Esophagus muscularis mucosa (tissue), 4 donors: Measurements from ENCODE around the gene C11orf97. TPM values are rescaled to one million over a fixed set of nuclear protein-coding genes. Genes with fewer than 3 reads are reported as not detected.
A peak's percentile ranks its signal among the peaks of the same experiment; 100 is the strongest.

ENCODE experiments used
- DNase-seq: peaks from one replicate; pipeline ENCODE4 v3.0.0-alpha.2; 2017; ENCODE audit errors: extremely low spot score
- H3K27ac ChIP-seq, 4 donors: fragments of 200-600 bp; sonication (generic); replicated peaks in 1 of 4; 1 replicate in 3 of 4; 2 replicates in 1 of 4; pipeline ENCODE4 v1.5.1; 2016 to 2019; ENCODE audit warnings: mild to moderate bottlenecking in 1 of 4
- H3K27me3 ChIP-seq, 4 donors: fragments of 200-600 bp; sonication (generic); one replicate each; pipeline versions ENCODE4 v1.5.1 to v1.6.0; 2016 to 2019
- H3K36me3 ChIP-seq, 4 donors: fragments of 200-600 bp; sonication (generic); one replicate each; pipeline ENCODE4 v1.5.1; 2016 to 2019
- H3K4me1 ChIP-seq, 4 donors: fragments of 200-600 bp; sonication (generic); one replicate each; pipeline ENCODE4 v1.5.1; 2016 to 2019
- H3K4me3 ChIP-seq, 4 donors: fragments of 200-600 bp; sonication (generic); 1 replicate in 2 of 4; 2 replicates in 2 of 4; pipeline ENCODE4 v1.5.1; 2016 to 2019; ENCODE audit warnings: mild to moderate bottlenecking in 4 of 4, moderate library complexity in 1 of 4
- H3K9me3 ChIP-seq, 4 donors: fragments of 200-600 bp; sonication (generic); 1 replicate in 3 of 4; 2 replicates in 1 of 4; pipeline ENCODE4 v1.5.1; 2016 to 2019
- EP300 ChIP-seq: sonication (generic); formaldehyde crosslinking; IDR thresholded peaks from one replicate; pipeline ENCODE4 v1.6.1; 2017; ENCODE audit warnings: antibody characterized with exemption
- POLR2A ChIP-seq: fragments of 450-650 bp; IDR thresholded peaks from one replicate; pipeline ENCODE4 v1.6.1; 2017; ENCODE audit warnings: antibody characterized with exemption, moderate library complexity, mild to moderate bottlenecking, low read depth
- POLR2AphosphoS5 ChIP-seq, 2 donors: sonication (generic); formaldehyde crosslinking; IDR thresholded peaks; one replicate each; pipeline ENCODE4 v1.6.1; 2017; ENCODE audit warnings: antibody characterized with exemption in 2 of 2
- WGBS: methylation state at CpG from one replicate; pipeline ENCODE4 v1.1.5; 2018; 5-methylcytosine and 5-hydroxymethylcytosine counted together
- intact Hi-C: fragments of 100-400 bp; cut with DNase I; formaldehyde crosslinking; loops from one replicate; pipeline ENCODE4 v1.15.1; 2023
- total RNA-seq, 4 donors: library from RNA; depleted of rRNA; stranded (reverse); fragments of >200 nt; gene quantifications; one replicate each; pipeline versions ENCODE4 v1.1.0 to v1.2.1, GENCODE V29; 2016
- TF ChIP-seq, protein P1 (sequence below), 3 experiments: fragments of 200-600 bp in 2 of 3; fragments of 450-650 bp in 1 of 3; sonication (generic) in 2 of 3; IDR thresholded peaks; one replicate each; pipeline ENCODE4 v1.5.1; 2017 to 2019; ENCODE audit warnings: antibody characterized with exemption in 3 of 3, mild to moderate bottlenecking in 2 of 3, moderate library complexity in 1 of 3

Gene C11orf97
- total RNA-seq: not detected

GRCh38 chr11:94511932-94512781, at the start of gene C11orf97:
TSS of gene C11orf97 (plus strand) at chr11:94512461. CDS start at chr11:94512529, 68 bp downstream.
- Histone ChIP-seq H3K9me3 (no peaks in the 10 kb centered on the region), H3K4me3 (peak within 1 kb of the TSS; percentile 57 to 66 (median 58)), H3K4me1 (peaks cover 7 to 13% (median 11%) of the 10 kb centered on the region in 4 donors), H3K36me3 (no peaks in the 10 kb centered on the region), H3K27ac (no peak within 1 kb of the TSS), H3K27me3 (no peaks in the 10 kb centered on the region)
- 31% methylated on average over 27 of the region's 53 CpGs for WGBS
- intact Hi-C loops: no loop called here
- no peak for TF ChIP-seq EP300
- no peak for TF ChIP-seq POLR2AphosphoS5 (IDR thresholded peaks at IDR 0.05)
- no peak for TF ChIP-seq POLR2A
- TF ChIP-seq, protein P1, sequence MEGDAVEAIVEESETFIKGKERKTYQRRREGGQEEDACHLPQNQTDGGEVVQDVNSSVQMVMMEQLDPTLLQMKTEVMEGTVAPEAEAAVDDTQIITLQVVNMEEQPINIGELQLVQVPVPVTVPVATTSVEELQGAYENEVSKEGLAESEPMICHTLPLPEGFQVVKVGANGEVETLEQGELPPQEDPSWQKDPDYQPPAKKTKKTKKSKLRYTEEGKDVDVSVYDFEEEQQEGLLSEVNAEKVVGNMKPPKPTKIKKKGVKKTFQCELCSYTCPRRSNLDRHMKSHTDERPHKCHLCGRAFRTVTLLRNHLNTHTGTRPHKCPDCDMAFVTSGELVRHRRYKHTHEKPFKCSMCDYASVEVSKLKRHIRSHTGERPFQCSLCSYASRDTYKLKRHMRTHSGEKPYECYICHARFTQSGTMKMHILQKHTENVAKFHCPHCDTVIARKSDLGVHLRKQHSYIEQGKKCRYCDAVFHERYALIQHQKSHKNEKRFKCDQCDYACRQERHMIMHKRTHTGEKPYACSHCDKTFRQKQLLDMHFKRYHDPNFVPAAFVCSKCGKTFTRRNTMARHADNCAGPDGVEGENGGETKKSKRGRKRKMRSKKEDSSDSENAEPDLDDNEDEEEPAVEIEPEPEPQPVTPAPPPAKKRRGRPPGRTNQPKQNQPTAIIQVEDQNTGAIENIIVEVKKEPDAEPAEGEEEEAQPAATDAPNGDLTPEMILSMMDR (IDR thresholded peaks at IDR 0.05): no peak
- no peak for DNase-seq

DNA sequence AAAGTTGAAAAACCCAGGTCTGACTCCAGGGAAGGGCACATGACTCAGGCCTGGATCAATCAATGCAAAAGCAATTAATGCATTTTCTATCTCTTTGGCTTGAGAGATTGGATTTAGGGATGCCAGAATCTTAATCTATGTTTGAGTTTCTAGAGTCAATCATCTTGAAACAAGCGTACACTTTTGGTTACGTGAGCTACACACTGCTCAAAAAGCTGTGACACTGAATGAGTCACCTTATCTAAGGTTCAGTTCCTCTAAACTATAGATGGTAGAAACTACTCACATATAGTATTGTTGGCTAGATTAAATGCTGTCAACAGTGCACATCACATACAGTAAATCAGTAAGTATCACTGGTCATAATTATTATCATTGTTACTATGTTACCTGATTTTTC, 42.8 kb upstream of the C11orf97 start:
- H3K36me3 ChIP-seq: peaks cover 0 to 79% (median 31%) of the 10 kb centered on the region in 4 donors
- WGBS: 96% methylated on average over 2 of the region's 2 CpGs
- TF ChIP-seq EP300 (no peak), POLR2A (no peak), POLR2AphosphoS5 (IDR thresholded peaks at IDR 0.05) (no peak)
- TF ChIP-seq, protein P1 (IDR thresholded peaks at IDR 0.05): no peak

DNA sequence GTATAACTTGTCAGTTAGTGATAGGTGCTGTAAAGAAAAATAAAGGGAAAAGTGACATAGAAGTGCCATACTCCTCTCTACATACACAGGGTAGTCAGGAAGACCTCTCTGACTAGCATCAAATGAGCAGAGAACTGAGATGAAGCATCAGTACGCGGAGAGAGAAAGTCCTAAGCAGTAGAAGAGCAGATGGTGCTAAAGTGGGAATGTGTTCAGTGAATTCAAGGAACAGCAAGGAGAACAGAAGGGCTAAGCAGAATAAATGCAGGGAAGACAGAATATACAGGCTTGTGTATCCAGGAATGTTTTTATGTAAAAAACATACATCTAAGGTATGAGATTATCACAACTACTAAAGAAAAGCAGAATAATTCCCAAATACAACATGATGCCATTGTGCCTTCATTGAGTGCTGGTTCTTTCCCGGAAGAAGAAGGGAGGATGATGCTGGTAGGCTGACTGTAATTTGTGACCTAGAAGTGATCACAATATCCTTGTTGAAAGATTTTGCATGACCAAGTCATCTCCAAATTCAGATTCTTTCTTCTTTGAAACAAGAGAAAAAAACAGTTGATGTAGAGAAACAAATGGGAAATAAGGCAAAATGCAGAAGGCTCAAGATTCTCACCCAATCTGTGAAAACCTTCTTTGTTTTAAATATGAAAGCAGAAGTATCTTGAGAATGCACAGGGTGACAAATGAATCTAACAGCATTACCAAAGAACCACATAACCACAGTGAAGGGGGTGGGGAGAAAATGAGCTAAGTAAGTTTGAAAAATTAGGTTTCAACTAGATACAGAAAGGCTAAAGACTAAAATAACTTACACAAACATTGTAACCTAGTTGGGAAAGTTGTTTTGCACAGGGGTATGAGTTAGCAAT, 39.1 kb upstream of the C11orf97 start:
- no peaks in the 10 kb centered on the region for H3K27me3 ChIP-seq
- DNase-seq: no peak
- intact Hi-C loops: no loop called here
- WGBS: 94% methylated on average over 3 of the region's 3 CpGs
- peaks cover 0 to 80% (median 40%) of the 10 kb centered on the region in 4 donors for H3K36me3 ChIP-seq
- H3K4me3 ChIP-seq: no peak overlapping the region
- no peak overlapping the region for H3K27ac ChIP-seq
- TF ChIP-seq EP300 (no peak), POLR2A (no peak), POLR2AphosphoS5 (IDR thresholded peaks at IDR 0.05) (no peak)
- TF ChIP-seq, protein P1 (IDR thresholded peaks at IDR 0.05): no peak
- peaks cover 0 to 6% (median 3%) of the 10 kb centered on the region in 4 donors for H3K4me1 ChIP-seq
- H3K9me3 ChIP-seq: no peaks in the 10 kb centered on the region

More for the DNA sequence above, 42.8 kb upstream of the C11orf97 start:
- Histone ChIP-seq H3K9me3 (no peaks in the 10 kb centered on the region), H3K27me3 (no peaks in the 10 kb centered on the region), H3K4me1 (peaks cover 0 to 6% (median 3%) of the 10 kb centered on the region in 4 donors), H3K27ac (no peak overlapping the region), H3K4me3 (no peak overlapping the region)
- intact Hi-C loops: no loop called here
- DNase-seq: no peak

DNA sequence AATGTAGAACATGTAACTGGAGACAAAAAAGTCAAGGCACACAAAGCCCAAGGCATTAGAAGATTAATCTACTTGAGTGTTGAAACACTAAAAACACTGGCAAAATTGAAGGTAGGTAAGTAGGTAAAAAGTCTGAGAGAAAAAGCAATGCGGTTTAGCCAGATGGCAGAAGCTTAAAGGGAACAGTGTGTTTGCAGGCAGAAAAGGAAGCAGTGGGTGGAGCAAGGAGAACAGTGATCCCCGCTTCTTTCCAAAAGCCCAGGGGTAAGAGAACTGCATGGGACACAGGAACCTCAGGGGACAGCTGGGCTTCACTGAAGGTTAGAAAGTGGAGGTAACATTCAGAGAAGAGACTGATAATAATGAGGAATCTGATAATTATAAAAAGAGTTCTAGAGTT, 34.6 kb upstream of the C11orf97 start:
- no peak for TF ChIP-seq POLR2AphosphoS5 (IDR thresholded peaks at IDR 0.05)
- TF ChIP-seq, protein P1 (IDR thresholded peaks at IDR 0.05): no peak
- no peak for TF ChIP-seq EP300
- TF ChIP-seq POLR2A: no peak
- H3K27me3 ChIP-seq: no peaks in the 10 kb centered on the region
- intact Hi-C loops: no loop called here
- DNase-seq: no peak
- H3K27ac ChIP-seq: no peak overlapping the region
- H3K36me3 ChIP-seq: peaks cover 0 to 83% (median 44%) of the 10 kb centered on the region in 4 donors
- H3K4me3 ChIP-seq: no peak overlapping the region
- WGBS: 81% methylated on average over 2 of the region's 2 CpGs
- H3K9me3 ChIP-seq: no peaks in the 10 kb centered on the region
- peaks cover 0 to 6% (median 3%) of the 10 kb centered on the region in 4 donors for H3K4me1 ChIP-seq
